ENCODE results near the gene NGDN.

NGDN gene

GRCh38 chr14:23518709-23519108, 49.2 kb downstream of the NGDN start:
- Histone ChIP-seq H3K9ac (no peak overlapping the region), H3K27ac (no peak overlapping the region), H3K4me2 (no peak overlapping the region), H4K20me1 (ENCODE audit: insufficient read depth) (no peaks in the 10 kb centered on the region), H3K4me3 (IDR thresholded peaks at IDR 0.05; ENCODE audit: insufficient read depth, low read depth, low read length) (no peak overlapping the region), H2AFZ (ENCODE audit: low read depth) (no peak overlapping the region), H3K4me1 (ENCODE audit: low read depth, poor library complexity, severe bottlenecking) (no peaks in the 10 kb centered on the region), H3K27me3 (ENCODE audit: insufficient read depth, low read depth) (no peaks in the 10 kb centered on the region), H3K36me3 (ENCODE audit: insufficient read depth) (no peaks in the 10 kb centered on the region), H3K79me2 (ENCODE audit: insufficient read depth, low read depth) (no peaks in the 10 kb centered on the region)
- TF ChIP-seq CTCF (conservative IDR thresholded peaks at IDR 0.05; ENCODE audit: low read depth, low read length): no peak

GRCh38 chr14:23520899-23521533, 51.5 kb downstream of the NGDN start:
- Histone ChIP-seq H3K79me2 (ENCODE audit: insufficient read depth, low read depth) (no peaks in the 10 kb centered on the region), H4K20me1 (ENCODE audit: insufficient read depth) (no peaks in the 10 kb centered on the region), H3K4me2 (no peak overlapping the region), H3K27ac (no peak overlapping the region), H3K36me3 (ENCODE audit: insufficient read depth) (no peaks in the 10 kb centered on the region), H3K27me3 (ENCODE audit: insufficient read depth, low read depth) (no peaks in the 10 kb centered on the region), H3K4me1 (ENCODE audit: low read depth, poor library complexity, severe bottlenecking) (no peaks in the 10 kb centered on the region), H2AFZ (ENCODE audit: low read depth) (no peak overlapping the region), H3K4me3 (IDR thresholded peaks at IDR 0.05; ENCODE audit: insufficient read depth, low read depth, low read length) (no peak overlapping the region), H3K9ac (no peak overlapping the region)
- TF ChIP-seq CTCF (conservative IDR thresholded peaks at IDR 0.05; ENCODE audit: low read depth, low read length): no peak

GRCh38 chr14:23521785-23522640, 52.5 kb downstream of the NGDN start:
- Histone ChIP-seq H3K27me3 (ENCODE audit: insufficient read depth, low read depth) (no peaks in the 10 kb centered on the region), H3K4me1 (ENCODE audit: low read depth, poor library complexity, severe bottlenecking) (no peaks in the 10 kb centered on the region), H3K79me2 (ENCODE audit: insufficient read depth, low read depth) (no peaks in the 10 kb centered on the region), H3K36me3 (ENCODE audit: insufficient read depth) (no peaks in the 10 kb centered on the region), H3K4me2 (no peak overlapping the region), H3K9ac (no peak overlapping the region), H3K4me3 (IDR thresholded peaks at IDR 0.05; ENCODE audit: insufficient read depth, low read depth, low read length) (no peak overlapping the region), H4K20me1 (ENCODE audit: insufficient read depth) (no peaks in the 10 kb centered on the region), H2AFZ (ENCODE audit: low read depth) (no peak overlapping the region), H3K27ac (no peak overlapping the region)
- TF ChIP-seq CTCF (conservative IDR thresholded peaks at IDR 0.05; ENCODE audit: low read depth, low read length): no peak

- TF ChIP-seq CTCF (conservative IDR thresholded peaks at IDR 0.05; ENCODE audit: low read depth, low read length): no peak
- no peak overlapping the region for H3K27ac ChIP-seq
- no peak overlapping the region for H3K4me3 ChIP-seq (IDR thresholded peaks at IDR 0.05; ENCODE audit: insufficient read depth, low read depth, low read length)
- H3K9ac ChIP-seq: no peak overlapping the region
- H3K27me3 ChIP-seq (ENCODE audit: insufficient read depth, low read depth): no peaks in the 10 kb centered on the region
- H3K79me2 ChIP-seq (ENCODE audit: insufficient read depth, low read depth): no peaks in the 10 kb centered on the region
- no peak overlapping the region for H2AFZ ChIP-seq (ENCODE audit: low read depth)
- no peaks in the 10 kb centered on the region for H4K20me1 ChIP-seq (ENCODE audit: insufficient read depth)
- no peaks in the 10 kb centered on the region for H3K4me1 ChIP-seq (ENCODE audit: low read depth, poor library complexity, severe bottlenecking)
- no peaks in the 10 kb centered on the region for H3K36me3 ChIP-seq (ENCODE audit: insufficient read depth)
- no peak overlapping the region for H3K4me2 ChIP-seq
These were observed 53.2 kb downstream of the NGDN start for GRCh38 chr14:23522643-23523198.
